H1 (cell line): ENCODE measurements around the gene OGFOD1. TPM values are rescaled to one million over a fixed set of nuclear protein-coding genes. Genes with fewer than 3 reads are reported as not detected.

ENCODE experiments used
- CTCF ChIA-PET: fragments of 300-600 bp; sonication (Branson Sonifier 250); formaldehyde crosslinking; loops from one replicate; lab custom pipeline; 2021; ENCODE audit not compliant: partially characterized antibody; lab: Charles Lee
- POLR2A ChIA-PET: fragments of 300-600 bp; sonication (Branson Sonifier 250); formaldehyde crosslinking; loops from one replicate; lab custom pipeline; 2021; ENCODE audit warnings: inconsistent platforms; ENCODE audit not compliant: partially characterized antibody; lab: Charles Lee
- DNase-seq, 2 experiments: peaks; one replicate each; pipeline versions ENCODE4 v3.0.0 to v3.0.0-alpha.2; 2010 to 2022; ENCODE audit warnings: low spot score in 2 of 2, low read depth in 1 of 2, mixed read lengths in 1 of 2
- FAIRE-seq: peaks from 2 replicates; lab custom pipeline; 2011; peaks lifted over from hg19 to GRCh38; lab: Jason Lieb, UNC
- H2AFZ ChIP-seq: 2 replicates; pipeline ENCODE4 v1.8.1; 2012; ENCODE audit warnings: low read length, inconsistent platforms
- H2AK5ac ChIP-seq: 2 replicates; pipeline ENCODE4 v1.6.1; 2013; ENCODE audit warnings: low read depth, low read length
- H2BK120ac ChIP-seq: replicated peaks from 2 replicates; pipeline ENCODE3; 2013; ENCODE audit warnings: low read depth, low read length, inconsistent platforms
- H2BK12ac ChIP-seq: 2 replicates; pipeline ENCODE4 v1.6.1; 2013; ENCODE audit warnings: low read depth, low read length
- H2BK15ac ChIP-seq: 2 replicates; pipeline ENCODE4 v1.6.1; 2013; ENCODE audit warnings: low read length
- H2BK20ac ChIP-seq: 2 replicates; pipeline ENCODE4 v1.6.1; 2013; ENCODE audit warnings: low read length
- H2BK5ac ChIP-seq: 2 replicates; pipeline ENCODE4 v1.6.1; 2013; ENCODE audit warnings: low read depth, low read length
- H3K14ac ChIP-seq: 2 replicates; pipeline ENCODE4 v1.6.1; 2013; ENCODE audit warnings: inconsistent platforms; ENCODE audit not compliant: insufficient read length
- H3K18ac ChIP-seq: 2 replicates; pipeline ENCODE4 v1.6.1; 2013; ENCODE audit warnings: low read length; ENCODE audit errors: extremely low read depth
- H3K23ac ChIP-seq: 2 replicates; pipeline ENCODE4 v1.6.1; 2013; ENCODE audit warnings: inconsistent platforms; ENCODE audit not compliant: insufficient read length
- H3K23me2 ChIP-seq: 2 replicates; pipeline ENCODE4 v1.6.1; 2013; ENCODE audit warnings: low read depth, low read length
- H3K27ac ChIP-seq: 2 replicates; pipeline ENCODE4 v1.6.1; 2011; ENCODE audit warnings: low read depth, low read length, inconsistent platforms
- H3K27me3 ChIP-seq, 4 experiments: replicated peaks in 1 of 4; 1 replicate in 1 of 4; 2 replicates in 3 of 4; pipeline versions ENCODE4 v1.6.1 to v1.8.1; 2011 to 2013; ENCODE audit warnings: low read length in 3 of 4, mild to moderate bottlenecking in 3 of 4, inconsistent platforms in 2 of 4, mixed read lengths in 2 of 4, moderate library complexity in 1 of 4; ENCODE audit not compliant: control insufficient read depth in 3 of 4, insufficient read depth in 3 of 4; ENCODE audit errors: extremely low read depth in 1 of 4
- H3K36me3 ChIP-seq, 4 experiments: 2 replicates each; pipeline versions ENCODE4 v1.6.1 to v1.8.1; 2011 to 2013; ENCODE audit warnings: mild to moderate bottlenecking in 4 of 4, low read length in 3 of 4, moderate library complexity in 2 of 4, control low read depth in 1 of 4, inconsistent platforms in 1 of 4; ENCODE audit not compliant: insufficient read depth in 4 of 4, control insufficient read depth in 2 of 4
- H3K4ac ChIP-seq: replicated peaks from 2 replicates; pipeline ENCODE3; 2013; ENCODE audit warnings: low read length, low read depth, mixed read lengths, inconsistent platforms; ENCODE audit not compliant: insufficient read length
- H3K4me1 ChIP-seq, 4 experiments: replicated peaks in 1 of 4; 1 replicate in 1 of 4; 2 replicates in 3 of 4; pipeline versions ENCODE4 v1.6.1 to v1.8.1; 2011 to 2013; ENCODE audit warnings: low read length in 3 of 4, inconsistent platforms in 2 of 4, mixed read lengths in 1 of 4; ENCODE audit not compliant: insufficient read depth in 4 of 4, control insufficient read depth in 3 of 4
- H3K4me2 ChIP-seq, 2 experiments: 2 replicates each; pipeline versions ENCODE4 v1.6.1 to v1.8.1; 2011 to 2013; ENCODE audit warnings: low read depth in 2 of 2, low read length in 2 of 2, control low read depth in 1 of 2, inconsistent platforms in 1 of 2, mild to moderate bottlenecking in 1 of 2; ENCODE audit not compliant: insufficient read depth in 1 of 2
- H3K4me3 ChIP-seq, 4 experiments: fragments of 200-600, 300-600 bp in 1 of 4; sonication (generic), shearing (Covaris generic), sonication (Bioruptor Twin) in 1 of 4; 2 replicates each; pipeline versions ENCODE4 v1.5.1 to v1.8.1; 2011 to 2016; ENCODE audit warnings: low read length in 4 of 4, low read depth in 3 of 4, control low read depth in 2 of 4, inconsistent platforms in 2 of 4, mild to moderate bottlenecking in 2 of 4, mixed read lengths in 1 of 4, moderate library complexity in 1 of 4; ENCODE audit not compliant: insufficient read depth in 2 of 4; ENCODE audit errors: extremely low read depth in 1 of 4
- H3K56ac ChIP-seq: replicated peaks from 2 replicates; pipeline ENCODE3; 2013; ENCODE audit warnings: low read depth, mild to moderate bottlenecking, mixed read lengths, low read length, inconsistent platforms; ENCODE audit not compliant: insufficient read length
- H3K79me1 ChIP-seq: 2 replicates; pipeline ENCODE4 v1.6.1; 2013; ENCODE audit warnings: low read depth, low read length, control low read depth
- H3K79me2 ChIP-seq, 2 experiments: 2 replicates each; pipeline versions ENCODE4 v1.6.1 to v1.8.1; 2012 to 2013; ENCODE audit warnings: low read length in 2 of 2, mild to moderate bottlenecking in 2 of 2, inconsistent platforms in 1 of 2; ENCODE audit not compliant: insufficient read depth in 2 of 2, control insufficient read depth in 1 of 2
- H3K9ac ChIP-seq, 4 experiments: replicated peaks in 1 of 4; 1 replicate in 1 of 4; 2 replicates in 3 of 4; pipeline versions ENCODE4 v1.6.1 to v1.8.1; 2011 to 2013; ENCODE audit warnings: low read depth in 3 of 4, low read length in 3 of 4, control low read depth in 2 of 4, mild to moderate bottlenecking in 2 of 4, moderate library complexity in 2 of 4, inconsistent platforms in 1 of 4; ENCODE audit errors: extremely low read depth in 1 of 4
- H3K9me3 ChIP-seq, 2 experiments: 2 replicates each; pipeline versions ENCODE4 v1.6.1 to v1.8.1; 2012 to 2013; ENCODE audit warnings: mild to moderate bottlenecking in 2 of 2, moderate library complexity in 2 of 2, control low read depth in 1 of 2, inconsistent platforms in 1 of 2, low read depth in 1 of 2, low read length in 1 of 2, mixed read lengths in 1 of 2; ENCODE audit not compliant: insufficient read depth in 2 of 2
- H4K20me1 ChIP-seq, 2 experiments: replicated peaks in 1 of 2; 2 replicates each; pipeline versions ENCODE3 to v1.8.1; 2011 to 2013; ENCODE audit warnings: inconsistent platforms in 2 of 2, low read length in 2 of 2, mild to moderate bottlenecking in 1 of 2; ENCODE audit not compliant: insufficient read depth in 2 of 2, control insufficient read depth in 1 of 2
- H4K5ac ChIP-seq: 2 replicates; pipeline ENCODE4 v1.6.1; 2013; ENCODE audit warnings: low read length, low read depth, mixed read lengths, inconsistent platforms; ENCODE audit not compliant: insufficient read length
- H4K8ac ChIP-seq: 2 replicates; pipeline ENCODE4 v1.8.0; 2013; ENCODE audit warnings: mild to moderate bottlenecking, moderate library complexity, low read length, inconsistent platforms; ENCODE audit not compliant: insufficient read depth; ENCODE audit errors: extremely low read depth
- H4K91ac ChIP-seq: replicated peaks from 2 replicates; pipeline ENCODE3; 2013; ENCODE audit warnings: low read length, mixed read lengths, inconsistent platforms; ENCODE audit not compliant: insufficient read length
- BRCA1 ChIP-seq: IDR thresholded peaks from 2 replicates; pipeline ENCODE4 v1.6.1; 2012; ENCODE audit warnings: low read depth, low read length, improper control_type of control experiment
- CREB1 ChIP-seq: IDR thresholded peaks from 2 replicates; pipeline ENCODE4 v1.6.1; 2012; ENCODE audit warnings: inconsistent platforms
- KDM1A ChIP-seq: fragments of 200-600, 300-600 bp; sonication (generic); IDR thresholded peaks from 2 replicates; pipeline ENCODE4 v1.7.1; 2016; ENCODE audit warnings: mild to moderate bottlenecking, low read length, borderline replicate concordance
- KDM4A ChIP-seq: IDR thresholded peaks from one replicate; pipeline ENCODE4 v1.7.1; 2012; ENCODE audit warnings: low read depth, mild to moderate bottlenecking, moderate library complexity, low read length, inconsistent platforms; ENCODE audit not compliant: severe bottlenecking
- NRF1 ChIP-seq: IDR thresholded peaks from 2 replicates; pipeline ENCODE4 v1.6.1; 2011; ENCODE audit warnings: mild to moderate bottlenecking, low read depth, low read length, improper control_type of control experiment
- POLR2A ChIP-seq, 2 experiments: IDR thresholded peaks; 1 replicate in 1 of 2; 2 replicates in 1 of 2; pipeline ENCODE4 v1.6.1; 2011; ENCODE audit warnings: low read depth in 2 of 2, low read length in 2 of 2, mild to moderate bottlenecking in 2 of 2; ENCODE audit errors: control extremely low read depth in 1 of 2
- POU5F1 ChIP-seq: IDR thresholded peaks from 2 replicates; pipeline ENCODE4 v1.6.1; 2011; ENCODE audit warnings: low read depth, mild to moderate bottlenecking, low read length, moderate library complexity
- RNF2 ChIP-seq: fragments of 200-900, 300-1000 bp; sonication (generic); IDR thresholded peaks from 2 replicates; pipeline ENCODE4 v1.7.1; 2016; ENCODE audit warnings: borderline replicate concordance, low read depth, mild to moderate bottlenecking, antibody characterized with exemption, low read length; ENCODE audit not compliant: poor library complexity, severe bottlenecking; ENCODE audit errors: missing control alignments
- SAP30 ChIP-seq: fragments of 300-600 bp; sonication (generic); IDR thresholded peaks from 2 replicates; pipeline ENCODE4 v1.7.1; 2012; ENCODE audit warnings: low read length, moderate library complexity, mild to moderate bottlenecking, inconsistent platforms; ENCODE audit not compliant: insufficient read depth, insufficient replicate concordance
- SIN3A ChIP-seq, 2 experiments: IDR thresholded peaks in 1 of 2; conservative IDR thresholded peaks in 1 of 2; 2 replicates each; pipeline ENCODE4 v1.6.1; 2011 to 2012; ENCODE audit warnings: low read length in 2 of 2, improper control_type of control experiment in 1 of 2, low read depth in 1 of 2, mild to moderate bottlenecking in 1 of 2
- SP2 ChIP-seq: IDR thresholded peaks from 2 replicates; pipeline ENCODE4 v1.6.1; 2012; ENCODE audit warnings: mild to moderate bottlenecking, low read length, inconsistent platforms
- SUZ12 ChIP-seq: fragments of 200-600 bp; sonication (generic); IDR thresholded peaks from 2 replicates; pipeline ENCODE4 v1.6.1; 2012; ENCODE audit warnings: mild to moderate bottlenecking, inconsistent platforms, low read length, moderate library complexity, mixed read lengths
- TBP ChIP-seq: IDR thresholded peaks from 2 replicates; pipeline ENCODE4 v1.6.1; 2011; ENCODE audit warnings: low read depth, low read length, improper control_type of control experiment
- TCF12 ChIP-seq: IDR thresholded peaks from 2 replicates; pipeline ENCODE4 v1.6.1; 2011; ENCODE audit warnings: low read depth, mild to moderate bottlenecking, low read length
- YY1 ChIP-seq: IDR thresholded peaks from 2 replicates; pipeline ENCODE4 v1.6.1; 2011; ENCODE audit warnings: low read depth, mild to moderate bottlenecking, low read length
- WGBS, 2 experiments: shearing (Covaris generic) in 1 of 2; methylation state at CpG; one replicate each; pipeline versions ENCODE4 v1.1.6 to v1.1.7; 2013 to 2015; ENCODE audit warnings: low lambda C conversion rate in 2 of 2, mixed read lengths in 2 of 2, inconsistent platforms in 1 of 2, low coverage in 1 of 2, missing lambda C conversion rate in 1 of 2; ENCODE audit not compliant: insufficient replicate concordance in 2 of 2, insufficient coverage in 1 of 2, insufficient read length in 1 of 2; ENCODE audit errors: extremely low coverage in 1 of 2, missing lambda C conversion rate in 1 of 2; 5-methylcytosine and 5-hydroxymethylcytosine counted together
- polyA plus RNA-seq, 7 experiments: library from polyadenylated mRNA; depleted of rRNA in 3 of 7; stranded (reverse) in 5 of 7; unstranded in 2 of 7; fragments of >200 nt in 5 of 7; fragments of 200-250 nt in 2 of 7; gene quantifications; 1 replicate in 5 of 7; 2 replicates in 1 of 7; 4 replicates in 1 of 7; pipeline versions ENCODE4 v1.2.1 to v1.2.3, GENCODE V29; 2011 to 2013; ENCODE audit warnings: missing spikeins in 2 of 7, mixed read lengths in 2 of 7
- total RNA-seq: library from RNA; stranded (reverse); fragmentation: NEBNext Ultra II Directional; extraction: Animal tissue kit (Norgen Biotek cat#: 25700); gene quantifications from 2 replicates; pipeline ENCODE4 v1.2.1, GENCODE V29; 2021

OGFOD1 gene
- total and polyA plus RNA-seq, 2 of the 8 experiments (the other 6 are each of a cell fraction or from before 2014, with no cell fraction given), result 24.6 to 61.4 TPM

DNA sequence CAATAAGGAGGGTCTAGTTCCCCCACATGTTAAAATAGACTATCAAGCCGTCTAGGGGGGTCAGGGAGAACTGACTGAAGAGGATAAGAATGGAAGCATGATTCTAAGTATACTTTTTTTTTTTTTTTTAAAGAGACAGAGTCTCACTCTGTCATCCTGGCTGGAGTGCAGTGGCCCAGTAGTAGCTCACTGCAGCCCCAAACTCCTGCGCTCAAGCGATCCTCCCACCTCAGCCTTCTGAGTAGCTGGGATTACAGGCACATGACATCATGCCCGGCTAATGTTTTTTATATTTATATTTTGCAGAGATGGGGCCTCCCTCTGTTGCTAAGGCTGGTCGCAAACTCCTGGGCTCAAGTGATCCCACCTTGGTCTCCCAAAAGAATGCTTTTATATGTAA, 40.2 kb upstream of the OGFOD1 start:
- peaks cover 0 to 7% (median 0%) of the 10 kb centered on the region in 4 experiments; a peak in 2 of 7 replicates for H3K4me1 ChIP-seq
- no peak overlapping the region for H3K4ac ChIP-seq
- POLR2A ChIA-PET, result no interaction called here
- H2BK20ac ChIP-seq, result no peak overlapping the region
- H3K27me3 ChIP-seq, result no peaks in the 10 kb centered on the region
- no peak overlapping the region for H3K23ac ChIP-seq
- H3K4me2 ChIP-seq, result no peak overlapping the region
- 87% methylated on average over 4 of the region's 5 CpGs; no CpG with 5 or more reads in 1 of the 2 experiments for WGBS, 2 experiments
- DNase-seq (no peak), FAIRE-seq (no peak)
- no peaks in the 10 kb centered on the region for H4K20me1 ChIP-seq
- H3K18ac ChIP-seq, result no peak overlapping the region
- no peak overlapping the region for H3K14ac ChIP-seq
- H2BK15ac ChIP-seq, result no peak overlapping the region
- H4K8ac ChIP-seq, result no peak overlapping the region
- no peak overlapping the region for H2AFZ ChIP-seq
- no peaks in the 10 kb centered on the region for H3K79me2 ChIP-seq
- no peaks in the 10 kb centered on the region for H3K23me2 ChIP-seq
- CTCF ChIA-PET, result no interaction called here
- no peak overlapping the region for H3K4me3 ChIP-seq
- H3K27ac ChIP-seq, result no peak overlapping the region
- H2BK120ac ChIP-seq, result no peak overlapping the region
- no peak overlapping the region for H4K91ac ChIP-seq
- no peak overlapping the region for H2BK12ac ChIP-seq
- no peak overlapping the region for H3K9ac ChIP-seq
- no peak overlapping the region for H2BK5ac ChIP-seq
- H3K9me3 ChIP-seq, result no peaks in the 10 kb centered on the region
- no peak overlapping the region for H3K56ac ChIP-seq
- 0 out of 2 replicates have a peak, but pooled peaks cover 2% of the 10 kb centered on the region for H3K79me1 ChIP-seq
- no peak overlapping the region for H4K5ac ChIP-seq
- no peak overlapping the region for H2AK5ac ChIP-seq
- H3K36me3 ChIP-seq, result peaks cover 0 to 3% (median 1%) of the 10 kb centered on the region in 4 experiments; a peak in 2 of 8 replicates
- TF ChIP-seq YY1 (no peak), POLR2A (IDR thresholded peaks at IDR 0.05; ENCODE audit: control extremely low read depth in 1 of 2, low read depth in 2 of 2, low read length in 2 of 2) (no peak), NRF1 (no peak), TCF12 (no peak), POU5F1 (no peak), CREB1 (no peak), SAP30 (no peak), KDM1A (no peak), RNF2 (no peak), KDM4A (no peak), BRCA1 (no peak), SIN3A (conservative IDR thresholded peaks at IDR 0.05 in 1 of 2, IDR thresholded peaks at IDR 0.05 in 1 of 2; ENCODE audit: low read depth in 1 of 2, low read length in 2 of 2) (no peak), TBP (no peak), SP2 (no peak), SUZ12 (no peak)
